GM12873 (cell line): Measurements from ENCODE around the gene CPXM2.

ENCODE experiments used
- CTCF ChIP-seq: IDR thresholded peaks from 2 replicates; pipeline ENCODE4 v1.5.1; 2012; ENCODE audit warnings: low read depth, mild to moderate bottlenecking, moderate library complexity, low read length, control low read depth; ENCODE audit not compliant: insufficient read depth; ENCODE audit errors: missing control alignments

CPXM2 gene

GRCh38 chr10:123855008-123855684 is 36.5 kb downstream of the CPXM2 start:
- no peak for TF ChIP-seq CTCF

GRCh38 chr10:123854498-123854897 is 37.1 kb downstream of the CPXM2 start:
- TF ChIP-seq CTCF = no peak

- TF ChIP-seq CTCF = no peak
Measured at GRCh38 chr10:123854003-123854402, 37.6 kb downstream of the CPXM2 start.

GRCh38 chr10:123852411-123852951 is 39.1 kb downstream of the CPXM2 start:
- no peak for TF ChIP-seq CTCF

- TF ChIP-seq CTCF = no peak
Measured at GRCh38 chr10:123848564-123849457, 42.8 kb downstream of the CPXM2 start.

- TF ChIP-seq CTCF = no peak
Measured at GRCh38 chr10:123847686-123848432, 43.7 kb downstream of the CPXM2 start.
